ENCODE measurements around the gene PHF8. TPM values are rescaled to one million over a fixed set of nuclear protein-coding genes. Genes with fewer than 3 reads are reported as not detected.

Gene PHF8
- total and polyA plus RNA-seq, 9 of the 15 experiments (the other 6 are each of a cell fraction or from before 2014, with no cell fraction given): 2.5 to 25.7 (median 12.1) TPM

- TF ChIP-seq MGA (IDR thresholded peaks at IDR 0.05): peak; percentile 49; the same call in 1 of the 2 replicates
- TF ChIP-seq EHMT2 (IDR thresholded peaks at IDR 0.05): no peak
- TF ChIP-seq CCAR2 (IDR thresholded peaks at IDR 0.05; ENCODE audit: low read depth, low read length): no peak
- TF ChIP-seq SREBF1 (IDR thresholded peaks at IDR 0.05; ENCODE audit: borderline replicate concordance, low read depth, low read length): 0 out of 2 replicates have a peak, but pooled peaks have one; percentile 44
- TF ChIP-seq ZNF449 (CRISPR knock-in tag; IDR thresholded peaks at IDR 0.05): no peak
- TF ChIP-seq NELFE (IDR thresholded peaks at IDR 0.05; ENCODE audit: insufficient read depth, insufficient read length): no peak
- TF ChIP-seq ZNF639 (CRISPR knock-in tag; conservative IDR thresholded peaks at IDR 0.05 in 1 of 2, IDR thresholded peaks at IDR 0.05 in 1 of 2): peak in 1 of 2 experiments; percentile 78; a peak in 1 of 4 replicates
- no peak for TF ChIP-seq MYNN (IDR thresholded peaks at IDR 0.05)
- no peak for TF ChIP-seq MYNN (CRISPR knock-in tag; IDR thresholded peaks at IDR 0.05)
- TF ChIP-seq NRF1 (conservative IDR thresholded peaks at IDR 0.05 in 1 of 2, IDR thresholded peaks at IDR 0.05 in 1 of 2): peak; percentile 56 to 66; a peak in 3 of 4 replicates
- TF ChIP-seq CEBPB (tag; IDR thresholded peaks at IDR 0.05): no peak
- peak; percentile 39; the same call in 1 of the 2 replicates for TF ChIP-seq BCOR (IDR thresholded peaks at IDR 0.05)
- peak; percentile 97 for TF ChIP-seq ELF1 (tag; IDR thresholded peaks at IDR 0.05)
These were observed at the start of gene PHF8 (continued) for GRCh38 chrX:54044126-54044876.

Data from K562 (cell line).